Measurements from ENCODE around the gene LYPD3. TPM values are rescaled to one million over a fixed set of nuclear protein-coding genes. Genes with fewer than 3 reads are reported as not detected.
A peak's percentile ranks its signal among the peaks of the same experiment; 100 is the strongest.

Gene LYPD3
- total RNA-seq, 1 donor from 2014 or later: not detected

- DNase-seq (ENCODE audit: low read depth, low spot score): no peak
Measured at GRCh38 chr19:43486412-43486811, 21.0 kb upstream of the LYPD3 start.

DNA sequence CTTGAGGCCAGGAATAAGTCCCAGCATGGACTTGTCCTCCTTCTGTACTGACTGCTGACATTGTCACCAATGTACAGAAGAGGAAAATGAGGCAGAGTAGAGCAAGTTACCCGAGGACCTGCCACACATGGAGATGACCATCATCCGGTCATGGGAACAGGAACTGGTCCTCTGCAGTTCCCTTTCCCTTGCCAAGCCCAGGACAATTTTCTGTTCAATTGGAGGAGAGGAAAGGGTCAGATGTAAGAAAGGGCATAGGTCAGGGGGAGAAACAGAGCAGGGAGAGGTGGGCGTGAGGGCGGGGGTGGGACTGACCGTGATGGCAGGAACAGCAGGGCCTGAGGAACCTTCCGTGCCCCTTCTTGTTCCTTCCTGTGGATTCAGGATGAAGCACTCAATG is 20.5 kb upstream of the LYPD3 start:
- no peak for DNase-seq (ENCODE audit: low read depth, low spot score)

GRCh38 chr19:43483281-43483680 is 17.9 kb upstream of the LYPD3 start:
- DNase-seq (ENCODE audit: low read depth, low spot score): no peak

DNA sequence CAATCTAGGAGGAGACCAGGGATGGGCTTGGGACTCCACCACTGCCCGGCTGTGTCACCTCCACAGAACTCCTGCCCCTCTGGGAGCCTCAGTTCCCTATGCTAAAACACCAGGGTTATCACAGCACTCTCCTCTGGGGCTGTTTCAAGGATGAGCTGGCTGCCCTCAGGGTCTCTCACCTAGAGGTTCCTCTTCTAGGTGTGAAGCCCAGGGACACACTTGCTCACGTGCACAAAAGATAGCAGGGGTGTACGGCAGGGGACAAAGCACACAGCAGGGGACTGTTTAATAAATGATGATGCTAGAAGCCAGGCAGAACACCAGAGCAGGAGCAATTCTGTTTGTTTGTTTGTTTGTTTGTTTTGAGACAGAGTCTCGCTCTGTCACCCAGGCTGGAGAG is 16.8 kb upstream of the LYPD3 start:
- DNase-seq (ENCODE audit: low read depth, low spot score): no peak

- DNase-seq (ENCODE audit: low read depth, low spot score): no peak
Measured at GRCh38 chr19:43481701-43482100, 16.3 kb upstream of the LYPD3 start.

DNA sequence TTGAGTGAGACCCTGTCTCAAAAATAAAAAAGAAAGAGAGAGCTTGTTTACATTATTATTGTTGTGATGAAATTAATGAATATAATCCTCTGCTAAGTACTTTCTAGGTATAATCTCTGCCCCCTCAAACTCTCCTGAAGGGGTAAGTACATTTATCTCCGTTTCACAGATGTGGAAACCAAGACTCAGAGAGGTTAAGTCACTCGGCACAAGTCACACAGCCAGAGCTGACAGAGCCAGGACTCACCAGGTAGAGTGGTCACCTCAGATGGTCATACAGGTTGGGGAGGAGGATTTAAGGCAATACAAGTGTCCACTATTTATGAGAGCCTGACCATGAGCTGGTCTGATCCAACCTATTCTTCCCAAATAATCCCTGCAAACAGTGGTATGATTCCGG is 15.2 kb upstream of the LYPD3 start:
- DNase-seq (ENCODE audit: low read depth, low spot score): no peak

GRCh38 chr19:43479961-43480561 is 14.7 kb upstream of the LYPD3 start:
- no peak for DNase-seq (ENCODE audit: low read depth, low spot score)

GRCh38 chr19:43479226-43479625 is 13.8 kb upstream of the LYPD3 start:
- DNase-seq (ENCODE audit: low read depth, low spot score): no peak

DNA sequence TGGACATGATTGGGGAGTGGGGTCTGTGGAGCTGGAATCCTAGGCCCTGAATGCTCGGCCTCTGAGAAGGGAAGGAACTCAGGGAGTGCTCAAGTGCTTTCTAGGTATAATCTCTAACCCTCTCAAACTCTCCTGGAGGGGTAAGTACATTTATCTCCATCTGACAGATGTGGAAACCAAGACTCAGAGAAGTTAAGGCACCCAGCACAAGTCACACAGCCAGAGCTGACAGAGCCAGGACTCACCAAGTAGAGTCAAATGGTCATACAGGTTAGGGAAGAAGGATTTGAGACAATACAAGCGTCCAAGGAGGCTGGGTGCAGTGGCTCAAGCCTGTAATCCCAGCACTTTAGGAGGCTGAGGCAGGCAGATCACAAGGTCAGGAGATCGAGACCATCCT is 12.9 kb upstream of the LYPD3 start:
- DNase-seq (ENCODE audit: low read depth, low spot score): no peak

- peak; percentile 15 for DNase-seq (ENCODE audit: low read depth, low spot score)
Measured at GRCh38 chr19:43476606-43477005, 11.2 kb upstream of the LYPD3 start.

DNA sequence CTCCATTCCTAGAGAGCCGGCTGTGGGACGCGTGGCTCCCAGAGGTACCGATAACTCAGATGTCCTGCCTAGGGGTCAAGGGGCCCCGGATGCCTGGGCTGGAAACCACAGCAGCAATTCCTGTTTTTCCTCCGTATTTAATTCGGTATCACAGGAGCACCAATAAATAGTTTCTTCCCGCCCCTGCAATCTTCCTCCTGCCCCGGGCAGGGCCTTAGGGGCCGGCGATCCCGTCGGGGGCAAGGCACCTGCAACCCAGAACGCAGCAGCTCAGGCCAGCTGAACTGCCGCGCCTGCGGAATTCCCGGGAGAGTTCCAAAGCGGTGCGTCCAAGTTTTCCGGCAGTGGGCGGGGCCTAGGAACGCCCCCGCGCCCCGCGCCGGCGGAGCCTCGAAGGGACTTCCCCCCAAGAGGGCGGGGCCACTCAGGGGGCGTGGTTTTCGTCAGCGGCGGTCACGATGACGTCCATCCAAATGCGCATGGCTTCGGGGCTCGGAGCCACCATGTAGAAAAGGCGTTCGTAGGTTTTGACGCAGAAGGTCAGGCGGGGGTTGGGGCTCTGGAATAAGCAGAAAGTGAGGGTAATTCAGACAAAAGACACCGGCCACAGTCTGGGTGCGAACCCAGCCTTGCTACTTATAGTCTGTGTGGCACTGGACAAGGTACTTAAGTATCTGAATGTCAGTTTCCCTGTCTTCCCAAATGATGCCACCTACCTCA is 9.7 kb upstream of the LYPD3 start:
- DNase-seq (ENCODE audit: low read depth, low spot score): peak; percentile 73

GRCh38 chr19:43474487-43474886 is 9.1 kb upstream of the LYPD3 start:
- DNase-seq (ENCODE audit: low read depth, low spot score): no peak

- no peak for DNase-seq (ENCODE audit: low read depth, low spot score)
Measured at GRCh38 chr19:43471091-43471490, 5.7 kb upstream of the LYPD3 start.

DNA sequence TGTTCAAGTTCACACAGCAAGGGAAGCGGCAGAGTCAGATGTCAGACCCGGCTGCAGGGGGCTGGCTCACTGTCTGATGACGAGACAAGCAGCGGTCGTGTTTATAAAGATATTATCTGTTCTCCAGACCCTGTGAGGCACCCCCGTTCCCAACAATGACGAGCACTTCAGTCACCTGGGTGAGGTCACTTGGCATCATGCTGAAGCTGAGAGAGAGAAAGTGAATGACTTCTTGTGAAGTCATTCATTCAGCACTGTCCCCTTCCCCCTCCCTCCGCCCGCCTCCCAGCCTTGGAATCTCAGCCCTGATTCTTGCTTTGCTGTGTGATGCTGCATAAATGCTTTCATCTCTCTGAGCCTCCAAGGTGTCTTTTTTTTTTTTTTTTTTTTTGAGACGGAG is 4.9 kb upstream of the LYPD3 start:
- DNase-seq (ENCODE audit: low read depth, low spot score): no peak

DNA sequence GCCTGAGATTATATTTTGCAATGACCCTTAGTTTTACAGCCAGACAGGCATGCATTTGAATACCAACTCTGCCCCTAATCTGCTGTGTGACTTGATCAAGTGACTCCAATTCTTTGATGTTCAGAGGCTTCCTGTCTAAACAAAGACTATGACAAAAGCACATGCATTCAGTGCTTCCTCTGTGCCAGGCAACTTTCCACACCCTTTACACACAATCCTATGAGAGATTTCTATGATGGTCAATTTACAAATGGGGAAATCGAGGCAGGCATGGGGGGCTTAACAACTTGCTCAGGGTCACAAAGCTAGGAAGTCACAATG is 3.7 kb upstream of the LYPD3 start:
- DNase-seq (ENCODE audit: low read depth, low spot score): no peak

DNA sequence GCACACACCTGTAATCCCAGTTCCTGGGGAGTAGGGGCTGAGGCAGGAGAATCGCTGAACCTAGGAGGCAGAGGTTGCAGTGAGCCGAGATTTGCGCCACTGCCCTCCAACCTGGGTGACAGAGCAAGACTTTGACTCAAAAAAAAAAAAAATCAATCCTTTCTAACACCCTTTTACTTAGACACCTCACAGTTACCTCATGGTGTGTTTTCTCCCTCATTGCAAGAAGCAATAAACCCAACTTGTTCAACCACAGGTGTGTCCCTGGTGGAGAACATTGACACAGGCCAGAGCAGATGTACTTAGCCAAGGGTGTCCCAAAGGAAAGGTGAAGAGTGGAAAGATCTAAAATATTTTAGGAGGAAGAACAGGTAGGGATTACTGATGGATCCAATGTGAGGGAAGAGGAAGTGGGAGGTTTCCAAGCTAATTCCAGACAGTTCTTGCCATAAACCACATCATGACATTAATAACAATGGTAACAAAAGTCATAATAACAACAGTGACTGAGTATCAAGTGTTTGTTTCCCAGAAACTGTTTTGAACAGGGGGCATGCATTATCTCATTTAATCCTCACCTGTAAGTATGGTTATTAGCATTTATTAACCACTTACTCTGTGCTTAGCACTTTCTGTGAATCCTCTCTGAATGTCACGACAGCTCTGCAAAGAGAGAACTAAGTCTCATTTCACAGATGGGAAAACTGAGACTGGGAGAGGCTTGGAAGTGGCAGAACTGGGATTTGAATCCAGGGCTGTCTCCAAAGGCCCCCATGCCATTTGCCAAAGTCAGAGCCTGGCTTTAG is 3.1 kb upstream of the LYPD3 start:
- no peak for DNase-seq (ENCODE audit: low read depth, low spot score)

GRCh38 chr19:43467730-43468129 is 2.3 kb upstream of the LYPD3 start:
- DNase-seq (ENCODE audit: low read depth, low spot score): no peak

GRCh38 chr19:43467276-43467675 is 1.9 kb upstream of the LYPD3 start:
- DNase-seq (ENCODE audit: low read depth, low spot score): no peak

DNA sequence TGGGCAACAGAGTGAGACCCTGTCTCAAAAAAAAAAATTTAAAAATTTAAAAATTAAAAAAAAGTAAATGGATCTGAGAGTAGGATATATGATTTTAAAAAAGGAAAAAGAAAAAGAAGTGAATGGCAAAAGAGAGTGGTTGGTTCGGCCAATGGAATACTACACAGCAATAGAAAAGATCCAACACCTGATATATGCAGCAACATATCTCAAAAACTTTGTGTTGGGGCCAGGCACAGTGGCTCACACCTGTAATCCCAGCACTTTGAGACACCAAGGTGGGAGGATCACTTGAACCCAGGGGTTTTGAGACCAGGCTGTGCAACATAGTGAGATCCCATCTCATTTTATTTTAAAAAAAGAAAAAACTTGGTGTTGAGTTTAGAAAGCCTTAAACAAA is 1.4 kb upstream of the LYPD3 start:
- no peak for DNase-seq (ENCODE audit: low read depth, low spot score)

DNA sequence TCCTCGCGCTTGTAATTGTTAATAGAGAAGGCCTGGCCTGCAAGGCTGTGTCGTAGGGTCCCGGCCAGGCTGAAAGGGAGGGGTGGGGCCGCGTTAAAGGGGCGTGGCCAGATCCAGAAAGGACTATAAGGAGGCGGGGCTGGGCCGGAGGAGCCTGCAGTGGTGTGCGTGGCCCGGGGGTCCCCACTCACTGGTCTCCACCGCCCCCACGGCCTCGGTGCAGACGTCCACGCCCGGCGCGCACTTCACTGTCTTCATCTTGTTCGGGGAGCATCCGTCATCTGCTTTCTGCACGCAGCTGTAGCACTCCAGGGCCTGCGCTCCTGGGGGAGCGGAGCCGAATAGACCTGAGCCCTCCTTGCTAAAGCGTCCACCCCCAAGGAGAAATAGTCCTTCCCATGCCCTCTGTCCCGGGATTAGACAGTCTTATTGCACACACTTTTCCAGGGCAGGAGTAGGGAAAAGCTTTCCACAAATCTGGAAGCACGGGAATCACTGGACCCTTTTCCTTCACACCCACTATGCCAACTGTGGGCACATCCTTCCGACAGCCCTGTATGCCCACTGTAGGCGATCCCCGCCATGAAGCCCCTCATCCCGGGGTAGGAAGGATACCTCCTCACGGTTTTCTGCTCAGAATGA is 1.2 kb downstream of the LYPD3 start:
- no peak for DNase-seq (ENCODE audit: low read depth, low spot score)

DNA sequence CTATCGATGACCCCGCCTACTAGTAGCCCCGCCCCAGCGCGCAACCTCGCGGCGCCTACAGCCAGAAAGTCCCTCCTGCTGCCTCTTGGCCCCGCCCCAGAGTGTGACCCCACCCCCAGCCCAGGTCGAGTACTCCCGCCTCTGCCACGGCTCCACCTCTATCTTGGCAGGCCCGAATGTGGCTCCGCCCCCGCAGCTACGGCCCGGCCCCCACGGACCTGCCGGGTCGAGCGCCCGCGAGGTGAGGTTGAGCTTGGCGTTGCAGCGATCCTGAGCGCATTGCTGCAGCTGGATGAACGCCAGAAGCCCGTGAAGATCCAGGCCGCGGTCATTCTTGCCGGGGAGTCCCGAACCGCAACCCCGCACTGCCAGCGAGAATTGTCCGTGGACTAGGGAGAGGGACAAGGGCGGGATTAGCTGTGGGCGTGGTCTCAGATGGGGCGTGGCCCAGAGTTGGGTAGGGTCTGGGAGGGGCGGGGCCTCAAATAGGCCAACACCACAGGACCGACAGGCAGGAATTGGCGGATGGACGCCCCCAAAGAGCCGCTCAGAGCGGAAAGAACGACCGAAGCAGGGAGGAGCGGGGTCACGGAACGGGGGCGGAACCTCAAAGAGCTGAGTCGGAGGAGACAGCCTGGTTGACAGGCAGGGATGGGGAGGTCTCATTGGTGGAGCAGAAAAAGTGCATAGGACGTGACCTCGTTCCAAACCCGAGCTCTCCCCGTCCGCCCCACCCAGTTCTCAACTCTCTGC is 1.9 kb downstream of the LYPD3 start:
- peak; percentile 60 for DNase-seq (ENCODE audit: low read depth, low spot score)

Data from pulmonary artery endothelial cell (primary cell).